Heart right ventricle (tissue), 16 donors: ENCODE data around the gene NSMCE1. TPM values are rescaled to one million over a fixed set of nuclear protein-coding genes. Genes with fewer than 3 reads are reported as not detected.

Experiments used
- ATAC-seq, 8 donors: fragments of 200-7000 bp; cut with Tn5 transposase; one replicate each; pipeline ENCODE4 v1.9.1; 2020; ENCODE audit warnings: mild to moderate bottlenecking in 8 of 8, moderate library complexity in 8 of 8, moderate number of reproducible peaks in 1 of 8
- DNase-seq, 2 donors: peaks; one replicate each; pipeline ENCODE4 v3.0.0-alpha.2; 2020
- H3K27ac ChIP-seq, 10 donors: fragments of 200-600 bp; sonication (generic) in 2 of 10; one replicate each; pipeline versions ENCODE4 v1.5.0 to v1.8.0; 2020 to 2022; ENCODE audit warnings: mild to moderate bottlenecking in 3 of 10
- H3K27me3 ChIP-seq, 7 donors: fragments of 200-600 bp; one replicate each; pipeline ENCODE4 v1.8.0; 2021 to 2022; ENCODE audit warnings: mild to moderate bottlenecking in 2 of 7
- H3K36me3 ChIP-seq, 9 donors: fragments of 200-600 bp; sonication (generic) in 1 of 9; one replicate each; pipeline versions ENCODE4 v1.5.0 to v1.8.0; 2020 to 2022; ENCODE audit warnings: mild to moderate bottlenecking in 2 of 9
- H3K4me1 ChIP-seq, 9 donors: fragments of 200-600 bp; sonication (generic) in 1 of 9; one replicate each; pipeline versions ENCODE4 v1.5.0 to v1.8.0; 2020 to 2022; ENCODE audit warnings: mild to moderate bottlenecking in 4 of 9
- H3K4me3 ChIP-seq, 10 donors: fragments of 200-600 bp; sonication (generic) in 2 of 10; one replicate each; pipeline versions ENCODE4 v1.5.0 to v1.8.0; 2020 to 2022; ENCODE audit warnings: mild to moderate bottlenecking in 7 of 10, moderate library complexity in 2 of 10
- H3K9me3 ChIP-seq, 11 donors: fragments of 200-600 bp in 10 of 11; sonication (generic) in 2 of 11; one replicate each; pipeline versions ENCODE4 v1.5.0 to v1.8.0; 2013 to 2022; ENCODE audit warnings: mild to moderate bottlenecking in 2 of 11, control low read depth in 1 of 11, moderate library complexity in 1 of 11
- WGBS, 2 donors: extraction: QIAGEN DNeasy Blood & Tissue Kit; methylation state at CpG; one replicate each; pipeline ENCODE4 v1.1.7; 2013; ENCODE audit warnings: inconsistent platforms in 1 of 2; 5-methylcytosine and 5-hydroxymethylcytosine counted together
- intact Hi-C, 10 donors: fragments of 100-400 bp; cut with DNase I; formaldehyde crosslinking; loops; one replicate each; pipeline versions ENCODE4 v1.11.1 to v1.14.2; 2022
- polyA plus RNA-seq, 2 donors: library from polyadenylated mRNA; stranded (reverse); fragments of 200-250 nt; gene quantifications; one replicate each; pipeline ENCODE4 v1.2.3, GENCODE V29; 2013
- total RNA-seq, 10 donors: library from RNA; stranded (reverse); fragmentation: NEBNext Ultra II Directional in 3 of 10; extraction: Animal tissue kit (Norgen Biotek cat#: 25700) in 3 of 10; gene quantifications; one replicate each; pipeline versions ENCODE4 v1.2.1 to v1.2.4, GENCODE V29; 2021 to 2023
- TF ChIP-seq, protein P1 (sequence below), 9 donors: fragments of 200-600 bp; sonication (generic) in 2 of 9; IDR thresholded peaks; one replicate each; pipeline versions ENCODE4 v1.5.0 to v1.8.0; 2021 to 2022; ENCODE audit warnings: antibody characterized with exemption in 9 of 9, mild to moderate bottlenecking in 5 of 9, moderate library complexity in 1 of 9
- donor health status: Arrhythmogenic right ventricular cardiomyopathy.
- donor health status: ischemic (EF 13 %, LVEDD 7.1; RV severe dilation, severe dysfunction).
- donor health status: healthy with polysubstance abuse.
- donor health status: DM: no; HTN: yes; CAD: no.
- donor health status: DM: no; HTN: no; CAD: no.
- donor health status: ischemic (EF 25% LVEDD 6.9; RV normal size, moderate dysfunction).
- donor health status: ischemic (EF 25% LVEDD 5.7; RV mildly dilated, moderate dysfunction).
- donor health status: healthy.
- donor health status: DM: yes; HTN: yes; CAD: no.
- donor health status: Ischemic cardiomyopathy.
- donor health status: ischemic (EF 35%, LVEDD 5.7; RV mildly dilated, moderate dysfunction).
- donor health status: nonischemic (EF 11% LVEDD 7.7; RV severe dilation, severe dysfunction).
- donor health status: DM: yes; HTN: yes; CAD: no.
- donor health status: PGD.
- donor health status: ischemic (EF 29% LVEDD 5.4; RV normal size, mild dysfunction).
- donor health status: nonischemic (EF 23%, LVEDD 6.1; RV moderate dilation, normal function).

NSMCE1 gene
- total and polyA plus RNA-seq, 12 donors = 33.5 to 57.1 (median 38.1) TPM

DNA sequence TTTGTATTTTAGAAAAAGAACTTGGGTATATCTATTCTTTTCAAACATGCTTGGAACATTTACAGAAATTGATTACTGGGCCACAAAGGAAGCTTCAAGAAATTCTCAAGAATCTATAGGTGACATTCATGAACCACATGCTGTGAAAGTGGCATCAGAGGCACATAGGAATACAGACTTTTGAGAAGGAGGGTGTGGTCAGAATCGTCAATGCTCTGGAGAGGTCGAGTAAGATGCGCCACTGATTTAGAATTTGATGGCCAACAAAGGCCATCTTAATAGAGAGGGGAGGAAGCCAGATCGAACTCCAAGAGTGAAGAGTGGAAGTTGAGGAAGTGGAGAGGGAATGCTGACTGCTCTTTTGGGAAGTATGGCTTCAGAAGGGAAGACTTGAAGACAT lies 3.5 kb upstream of the NSMCE1 start:
- Histone ChIP-seq H3K4me3 (no peak overlapping the region), H3K27ac (no peak overlapping the region), H3K27me3 (no peaks in the 10 kb centered on the region), H3K4me1 (peaks cover 0 to 37% (median 9%) of the 10 kb centered on the region in 9 donors), H3K9me3 (no peaks in the 10 kb centered on the region), H3K36me3 (no peaks in the 10 kb centered on the region)
- ATAC-seq = no peak
- intact Hi-C loops = no loop called here
- no peak for DNase-seq
- TF ChIP-seq, protein P1, sequence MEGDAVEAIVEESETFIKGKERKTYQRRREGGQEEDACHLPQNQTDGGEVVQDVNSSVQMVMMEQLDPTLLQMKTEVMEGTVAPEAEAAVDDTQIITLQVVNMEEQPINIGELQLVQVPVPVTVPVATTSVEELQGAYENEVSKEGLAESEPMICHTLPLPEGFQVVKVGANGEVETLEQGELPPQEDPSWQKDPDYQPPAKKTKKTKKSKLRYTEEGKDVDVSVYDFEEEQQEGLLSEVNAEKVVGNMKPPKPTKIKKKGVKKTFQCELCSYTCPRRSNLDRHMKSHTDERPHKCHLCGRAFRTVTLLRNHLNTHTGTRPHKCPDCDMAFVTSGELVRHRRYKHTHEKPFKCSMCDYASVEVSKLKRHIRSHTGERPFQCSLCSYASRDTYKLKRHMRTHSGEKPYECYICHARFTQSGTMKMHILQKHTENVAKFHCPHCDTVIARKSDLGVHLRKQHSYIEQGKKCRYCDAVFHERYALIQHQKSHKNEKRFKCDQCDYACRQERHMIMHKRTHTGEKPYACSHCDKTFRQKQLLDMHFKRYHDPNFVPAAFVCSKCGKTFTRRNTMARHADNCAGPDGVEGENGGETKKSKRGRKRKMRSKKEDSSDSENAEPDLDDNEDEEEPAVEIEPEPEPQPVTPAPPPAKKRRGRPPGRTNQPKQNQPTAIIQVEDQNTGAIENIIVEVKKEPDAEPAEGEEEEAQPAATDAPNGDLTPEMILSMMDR (IDR thresholded peaks at IDR 0.05) = no peak
- 81 to 84% methylated on average over 4 of the region's 4 CpGs for WGBS, 2 donors

DNA sequence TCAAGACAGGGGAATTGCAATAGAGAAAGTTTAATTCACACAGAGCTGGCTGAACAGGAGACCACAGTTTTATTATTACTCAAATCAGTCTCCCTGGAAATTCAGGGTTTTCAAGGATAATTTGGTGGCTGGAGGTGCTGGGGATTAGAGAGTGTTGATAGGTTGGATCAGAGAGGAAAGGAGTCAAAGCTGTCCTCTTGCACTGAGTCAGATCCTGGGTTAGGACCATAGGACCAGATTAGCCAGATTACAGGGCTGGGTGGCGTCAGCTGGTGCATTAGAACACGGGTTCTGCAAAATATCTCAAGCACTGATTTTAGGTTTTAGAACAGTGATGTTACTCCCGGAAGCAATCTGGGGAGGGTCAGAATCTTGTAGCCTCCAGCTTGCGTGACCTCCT lies 1.8 kb upstream of the NSMCE1 start:
- no peaks in the 10 kb centered on the region for H3K9me3 ChIP-seq
- TF ChIP-seq, protein P1 (IDR thresholded peaks at IDR 0.05) = no peak
- H3K27me3 ChIP-seq = no peaks in the 10 kb centered on the region
- peaks cover 0 to 30% (median 9%) of the 10 kb centered on the region in 9 donors for H3K4me1 ChIP-seq
- 90 to 91% methylated on average over 4 of the region's 4 CpGs for WGBS, 2 donors
- ATAC-seq (no peak), DNase-seq (no peak)
- peaks cover 0 to 3% (median 0%) of the 10 kb centered on the region in 9 donors for H3K36me3 ChIP-seq
- intact Hi-C loops = no loop called here
- H3K4me3 ChIP-seq = no peak overlapping the region
- no peak overlapping the region for H3K27ac ChIP-seq

DNA sequence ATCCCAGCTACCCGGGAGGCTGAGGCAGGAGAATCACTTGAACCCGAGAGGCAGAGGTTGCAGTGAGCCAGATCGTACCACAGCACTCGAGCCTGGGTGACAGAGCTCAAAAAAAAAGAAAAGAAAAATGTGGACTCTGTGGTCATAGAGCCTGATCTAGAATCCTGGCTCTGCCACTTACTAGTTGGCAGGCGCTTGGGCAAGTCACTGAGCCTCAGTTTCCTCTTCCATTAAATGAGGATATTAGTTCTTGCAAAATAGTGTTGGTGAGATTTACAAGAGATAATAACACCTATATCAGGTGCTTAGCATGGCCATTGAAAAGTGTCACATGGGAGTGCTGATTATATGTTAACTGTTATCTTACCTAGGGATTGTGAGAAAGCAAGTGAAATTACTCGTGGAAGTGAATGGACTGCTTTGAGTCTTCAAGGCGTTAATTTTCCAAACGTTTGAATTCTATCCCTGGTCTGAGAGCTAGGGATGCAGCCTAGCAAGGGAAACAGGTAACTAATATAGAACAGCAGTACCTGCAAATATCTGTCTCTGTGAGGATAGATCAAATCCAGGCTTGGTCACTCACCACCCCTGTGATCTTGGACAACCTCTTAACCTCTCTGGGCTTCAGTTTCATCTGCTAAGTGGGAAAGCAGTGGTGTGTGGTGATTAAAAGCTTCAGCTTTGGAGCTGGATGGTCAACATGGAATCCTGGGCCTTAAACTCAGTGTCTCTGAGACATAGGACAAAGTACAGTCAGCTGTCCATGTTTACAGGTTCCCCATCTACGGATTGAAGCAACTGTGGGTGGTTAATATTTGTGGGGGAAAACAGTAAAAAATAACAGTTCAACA lies 953 bp upstream of the NSMCE1 start:
- WGBS, 2 donors = 84 to 86% methylated on average over 9 of the region's 9 CpGs
- TF ChIP-seq, protein P1 (IDR thresholded peaks at IDR 0.05) = no peak
- H3K36me3 ChIP-seq = peaks cover 0 to 3% (median 0%) of the 10 kb centered on the region in 9 donors
- H3K4me3 ChIP-seq = peak overlapping the region in 9 of 10 donors; percentile 69 to 95 (median 75)
- peaks cover 0 to 26% (median 9%) of the 10 kb centered on the region in 9 donors for H3K4me1 ChIP-seq
- no peaks in the 10 kb centered on the region for H3K9me3 ChIP-seq
- ATAC-seq = peak in 1 of 8 donors; percentile 3
- peak overlapping the region in 6 of 10 donors; percentile 68 to 95 (median 86) for H3K27ac ChIP-seq
- DNase-seq = no peak
- intact Hi-C loops = no loop called here
- no peaks in the 10 kb centered on the region for H3K27me3 ChIP-seq

DNA sequence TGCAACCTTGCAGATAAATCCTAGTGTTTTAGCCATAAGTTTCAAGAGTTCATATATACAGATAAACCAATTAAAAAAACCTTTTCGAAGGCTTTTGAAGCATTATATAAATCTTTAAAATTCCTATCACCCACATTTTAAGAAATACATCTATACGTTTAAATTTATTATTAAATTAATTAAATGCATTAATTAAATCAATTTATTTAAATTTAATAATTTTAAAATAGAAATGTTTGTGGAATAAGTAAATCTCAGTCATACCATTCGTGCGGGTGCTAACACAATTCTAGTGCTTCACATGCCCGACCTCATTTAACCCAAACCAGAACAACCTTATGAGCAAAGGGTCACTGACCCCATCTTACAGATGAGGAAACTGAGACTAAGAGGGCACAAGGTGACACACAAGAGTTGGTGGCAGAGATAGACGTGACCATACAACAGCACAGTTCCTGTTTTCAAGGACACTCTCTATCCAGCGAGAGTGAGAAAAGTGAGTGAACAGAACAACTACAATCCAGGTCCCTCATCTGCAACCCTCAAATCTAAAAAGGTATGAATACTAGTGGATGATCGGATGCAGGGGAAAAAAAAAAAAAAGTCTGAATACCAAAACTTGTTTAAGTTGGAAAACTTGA lies 1.4 kb downstream of the NSMCE1 start:
- 91 to 92% methylated on average over 8 of the region's 8 CpGs for WGBS, 2 donors
- peaks cover 0 to 3% (median 0%) of the 10 kb centered on the region in 9 donors for H3K36me3 ChIP-seq
- DNase-seq (no peak), ATAC-seq (no peak)
- no peak overlapping the region for H3K27ac ChIP-seq
- no peaks in the 10 kb centered on the region for H3K9me3 ChIP-seq
- no peak overlapping the region for H3K4me3 ChIP-seq
- peaks cover 0 to 34% (median 9%) of the 10 kb centered on the region in 9 donors for H3K4me1 ChIP-seq
- H3K27me3 ChIP-seq = no peaks in the 10 kb centered on the region
- TF ChIP-seq, protein P1 (IDR thresholded peaks at IDR 0.05) = no peak
- intact Hi-C loops = no loop called here
